ENCODE data around the gene FGD3. TPM values are rescaled to one million over a fixed set of nuclear protein-coding genes. Genes with fewer than 3 reads are reported as not detected.

The FGD3 gene
- total and polyA plus RNA-seq, 4 donors: 6.1 to 45.9 (median 17.6) TPM

- ATAC-seq (ENCODE audit: insufficient read depth, low FRiP score) (no peak), DNase-seq (peak in 2 of 3 donors; percentile 33 to 55)
- Histone ChIP-seq H3K36me3 (ENCODE audit: control insufficient read depth in 4 of 4, insufficient read depth in 4 of 4, low read length in 4 of 4) (no peaks in the 10 kb centered on the region), H3K27ac (ENCODE audit: low read depth in 1 of 2, low read length in 1 of 2) (peak overlapping the region in 1 of 2 donors; percentile 52), H3K9ac (ENCODE audit: insufficient read depth in 1 of 2, low read length in 2 of 2) (no peak overlapping the region), H3K4me3 (no peak overlapping the region), H3K9me3 (ENCODE audit: control insufficient read depth in 4 of 4, insufficient read depth in 3 of 4, low read length in 3 of 4) (peaks cover 0 to 3% (median 0%) of the 10 kb centered on the region in 4 donors), H3K27me3 (ENCODE audit: control insufficient read depth in 3 of 3, insufficient read depth in 3 of 3, low read length in 2 of 3) (no peaks in the 10 kb centered on the region), H3K4me1 (ENCODE audit: control insufficient read depth in 5 of 5, insufficient read depth in 5 of 5, low read length in 5 of 5) (peaks cover 0 to 14% (median 9%) of the 10 kb centered on the region in 5 donors)
- TF ChIP-seq CTCF (IDR thresholded peaks at IDR 0.05; ENCODE audit: control extremely low read depth, extremely low read depth): no peak
- WGBS, 2 donors: 27 to 47% methylated on average over 18 of the region's 18 CpGs
Observed at GRCh38 chr9:93082841-93083411, 135.6 kb downstream of the FGD3 start.

GRCh38 chr9:93083592-93084470 is 136.5 kb downstream of the FGD3 start:
- WGBS, 2 donors: 61 to 62% methylated on average over 8 of the region's 8 CpGs
- peaks cover 0 to 3% (median 0%) of the 10 kb centered on the region in 4 donors for H3K9me3 ChIP-seq (ENCODE audit: control insufficient read depth in 4 of 4, insufficient read depth in 3 of 4, low read length in 3 of 4)
- peak overlapping the region in 1 of 2 donors; percentile 57 for H3K27ac ChIP-seq (ENCODE audit: low read depth in 1 of 2, low read length in 1 of 2)
- H3K9ac ChIP-seq (ENCODE audit: insufficient read depth in 1 of 2, low read length in 2 of 2): no peak overlapping the region
- no peaks in the 10 kb centered on the region for H3K27me3 ChIP-seq (ENCODE audit: control insufficient read depth in 3 of 3, insufficient read depth in 3 of 3, low read length in 2 of 3)
- TF ChIP-seq CTCF (IDR thresholded peaks at IDR 0.05; ENCODE audit: control extremely low read depth, extremely low read depth): no peak
- H3K4me1 ChIP-seq (ENCODE audit: control insufficient read depth in 5 of 5, insufficient read depth in 5 of 5, low read length in 5 of 5): peaks cover 0 to 14% (median 9%) of the 10 kb centered on the region in 5 donors
- H3K36me3 ChIP-seq (ENCODE audit: control insufficient read depth in 4 of 4, insufficient read depth in 4 of 4, low read length in 4 of 4): no peaks in the 10 kb centered on the region
- ATAC-seq (ENCODE audit: insufficient read depth, low FRiP score) (peak; percentile 58), DNase-seq (no peak)
- no peak overlapping the region for H3K4me3 ChIP-seq

GRCh38 chr9:93084471-93084881 is 137.2 kb downstream of the FGD3 start:
- Histone ChIP-seq H3K27ac (ENCODE audit: low read depth in 1 of 2, low read length in 1 of 2) (no peak overlapping the region), H3K36me3 (ENCODE audit: control insufficient read depth in 4 of 4, insufficient read depth in 4 of 4, low read length in 4 of 4) (no peaks in the 10 kb centered on the region), H3K4me1 (ENCODE audit: control insufficient read depth in 5 of 5, insufficient read depth in 5 of 5, low read length in 5 of 5) (peaks cover 0 to 14% (median 9%) of the 10 kb centered on the region in 5 donors), H3K9me3 (ENCODE audit: control insufficient read depth in 4 of 4, insufficient read depth in 3 of 4, low read length in 3 of 4) (peaks cover 0 to 3% (median 0%) of the 10 kb centered on the region in 4 donors), H3K4me3 (no peak overlapping the region), H3K27me3 (ENCODE audit: control insufficient read depth in 3 of 3, insufficient read depth in 3 of 3, low read length in 2 of 3) (no peaks in the 10 kb centered on the region), H3K9ac (ENCODE audit: insufficient read depth in 1 of 2, low read length in 2 of 2) (no peak overlapping the region)
- WGBS, 2 donors: 96 to 97% methylated on average over 6 of the region's 6 CpGs
- no peak for DNase-seq
- no peak for ATAC-seq (ENCODE audit: insufficient read depth, low FRiP score)
- no peak for TF ChIP-seq CTCF (IDR thresholded peaks at IDR 0.05; ENCODE audit: control extremely low read depth, extremely low read depth)

All from lung (tissue), 12 donors.